Vagina (tissue), 2 donors: ENCODE data around the gene EVI2A.

Experiments
- CTCF ChIP-seq, 3 experiments: fragments of 450-650 bp in 2 of 3; fragments of 200-600 bp in 1 of 3; sonication (generic) in 1 of 3; IDR thresholded peaks; one replicate each; pipeline ENCODE4 v1.5.1; 2017 to 2019; ENCODE audit warnings: antibody characterized with exemption in 3 of 3, mild to moderate bottlenecking in 2 of 3, moderate library complexity in 2 of 3
- POLR2A ChIP-seq, 2 donors: fragments of 450-650 bp; IDR thresholded peaks; one replicate each; pipeline ENCODE4 v1.6.1; 2017; ENCODE audit warnings: antibody characterized with exemption in 2 of 2, mild to moderate bottlenecking in 2 of 2, moderate library complexity in 2 of 2
- POLR2AphosphoS5 ChIP-seq, 2 donors: sonication (generic); formaldehyde crosslinking; IDR thresholded peaks; one replicate each; pipeline ENCODE4 v1.9.0; 2017; ENCODE audit warnings: antibody characterized with exemption in 2 of 2, mild to moderate bottlenecking in 2 of 2, low read depth in 1 of 2; ENCODE audit not compliant: insufficient read depth in 1 of 2

GRCh38 chr17:31327534-31328159, 6.2 kb upstream of the EVI2A start:
- TF ChIP-seq POLR2AphosphoS5 (IDR thresholded peaks at IDR 0.05; ENCODE audit: insufficient read depth in 1 of 2, low read depth in 1 of 2) (no peak), CTCF (IDR thresholded peaks at IDR 0.05) (no peak), POLR2A (IDR thresholded peaks at IDR 0.05) (no peak)
